Activated CD8-positive, alpha-beta memory T cell treated with anti-CD3 and anti-CD28 coated beads, Interleukin-2, amount 50 U/mL, for 4 hours (primary cell): Measurements from ENCODE around the gene SLC38A10.

Source experiments
- DNase-seq: peaks from one replicate; pipeline ENCODE4 v3.0.0-alpha.2; 2020

Gene SLC38A10

GRCh38 chr17:81295031-81295675 is at the start of gene SLC38A10:
SLC38A10 (minus strand) TSS chr17:81295307; CDS start chr17:81294921, 386 bp downstream.
- DNase-seq = peak; percentile 91

- DNase-seq = no peak
Observed at GRCh38 chr17:81342269-81343070, 47.4 kb upstream of the SLC38A10 start.

- no peak for DNase-seq
Observed at GRCh38 chr17:81341516-81342268, 46.6 kb upstream of the SLC38A10 start.

DNA sequence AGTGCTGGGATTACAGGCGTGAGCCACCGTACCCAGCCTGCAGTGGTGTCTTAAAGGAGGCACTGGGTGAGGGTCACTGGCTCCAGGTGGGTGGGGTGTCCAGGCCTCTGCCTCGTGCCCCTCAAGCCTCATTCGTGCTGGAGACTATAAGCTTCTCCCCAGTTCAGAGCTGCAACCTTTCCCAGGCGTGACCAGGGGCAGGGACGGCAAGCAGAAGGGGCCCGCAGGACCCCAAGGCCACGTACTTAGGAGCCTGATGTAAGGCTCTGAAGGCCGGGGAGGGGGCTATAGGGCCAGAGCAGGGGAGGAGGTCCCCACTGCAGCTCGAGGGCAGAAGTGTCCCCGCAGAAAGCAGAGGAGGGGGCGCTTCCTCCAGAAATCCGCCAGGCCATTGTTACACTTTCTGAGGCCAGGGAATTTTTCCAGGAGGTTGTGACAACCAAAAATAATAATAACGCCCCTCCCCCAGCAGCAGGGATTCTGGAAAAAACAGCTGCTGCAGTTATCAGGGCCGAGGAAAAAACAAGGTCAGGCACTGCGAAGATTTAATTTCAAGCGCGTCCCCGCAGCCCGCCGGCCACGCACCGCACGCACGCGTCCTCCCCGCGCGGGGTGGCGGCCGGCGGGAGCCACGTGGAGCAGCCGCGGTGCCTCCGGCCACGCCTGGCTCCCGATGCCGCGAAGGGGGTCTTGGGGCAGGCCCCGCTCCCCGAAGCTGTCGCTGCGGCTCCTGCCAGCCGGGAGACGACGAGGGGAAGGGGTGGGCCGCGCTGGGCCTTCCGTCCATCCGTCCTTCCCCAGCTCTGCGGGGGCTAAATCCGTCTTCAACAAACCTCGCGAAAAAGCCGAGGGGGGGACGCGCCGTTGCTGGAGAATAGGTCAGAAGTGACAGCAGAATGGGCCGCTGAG is 45.8 kb upstream of the SLC38A10 start:
- DNase-seq = no peak

- DNase-seq = no peak
Observed at GRCh38 chr17:81339534-81340296, 44.6 kb upstream of the SLC38A10 start.

DNA sequence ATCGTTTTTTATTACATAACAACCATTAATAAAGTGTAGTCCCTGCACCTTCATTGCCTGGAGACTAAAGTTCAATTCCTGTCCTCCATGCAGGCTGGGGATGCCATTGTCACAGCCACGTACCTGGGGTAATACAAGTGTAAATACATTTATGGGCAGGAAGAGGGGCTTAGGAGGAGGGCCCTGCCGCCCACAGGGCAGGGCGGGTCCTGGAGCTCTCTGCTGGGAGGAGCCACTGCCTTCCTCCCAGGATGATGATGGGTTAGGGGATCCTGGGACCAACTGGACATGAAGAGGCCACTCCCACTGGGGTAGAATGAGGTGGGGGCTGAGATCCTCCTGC is 44.1 kb upstream of the SLC38A10 start:
- no peak for DNase-seq

GRCh38 chr17:81338274-81339190 is 43.4 kb upstream of the SLC38A10 start:
- DNase-seq = no peak

DNA sequence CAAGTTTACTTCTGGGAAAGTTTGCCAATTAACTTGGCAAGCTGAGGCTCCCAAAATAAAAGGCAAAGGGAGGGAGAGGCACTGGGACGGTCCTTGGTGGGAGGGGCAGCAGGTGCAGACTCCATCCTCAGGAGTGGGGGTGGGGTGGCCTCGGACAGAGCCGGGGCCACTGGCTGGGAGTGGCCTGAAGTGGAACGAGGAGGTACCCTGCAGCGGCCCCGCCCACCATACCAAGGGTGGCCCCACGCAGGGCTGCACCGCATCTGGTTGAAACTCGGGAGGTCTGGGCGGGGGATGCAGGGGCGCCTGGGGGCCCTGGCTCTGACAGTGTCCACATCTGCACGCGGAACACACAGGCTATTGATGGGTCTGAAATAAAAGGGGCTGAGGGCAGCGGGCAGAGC is 42.4 kb upstream of the SLC38A10 start:
- DNase-seq = no peak

DNA sequence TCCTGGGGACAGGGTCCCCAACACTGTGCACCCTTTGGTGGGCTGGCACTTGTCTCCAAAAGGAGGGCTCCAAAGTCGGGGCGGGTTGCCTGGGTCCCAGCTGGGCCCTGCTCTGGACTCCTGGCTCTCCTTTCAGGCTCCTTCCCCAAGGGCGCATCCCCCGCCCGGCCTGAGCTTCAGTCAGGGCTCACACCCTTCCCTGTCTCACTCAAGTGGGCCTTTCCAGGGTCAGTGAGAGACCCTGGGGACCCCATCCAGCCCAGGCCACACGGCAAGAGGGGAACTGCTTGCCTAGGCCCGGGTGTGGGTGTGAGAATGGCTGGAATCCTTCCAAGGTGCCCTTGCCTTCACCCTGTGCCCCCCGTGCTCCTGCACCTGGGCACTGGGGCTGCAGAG is 41.8 kb upstream of the SLC38A10 start:
- DNase-seq = no peak

- no peak for DNase-seq
Observed at GRCh38 chr17:81336296-81336929, 41.3 kb upstream of the SLC38A10 start.

DNA sequence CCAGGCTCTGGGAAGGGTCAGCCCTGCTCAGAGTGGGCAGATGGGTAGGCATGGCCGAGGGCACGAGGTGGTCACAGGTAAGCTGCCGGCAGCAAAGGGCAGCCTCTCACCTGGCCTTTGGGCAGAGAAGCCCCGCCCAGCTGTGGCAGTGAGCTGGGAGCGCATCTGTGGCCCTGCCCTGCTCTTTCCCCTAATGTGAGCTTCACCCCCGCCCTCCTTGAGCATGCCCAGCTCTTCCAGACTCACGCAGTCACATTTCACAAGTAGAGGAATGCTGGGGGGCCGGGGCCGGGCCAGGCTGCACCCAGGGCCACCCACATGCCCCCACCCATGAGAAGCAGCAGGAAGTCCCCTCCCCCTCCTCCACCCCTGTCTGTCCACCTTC is 40.7 kb upstream of the SLC38A10 start:
- DNase-seq = no peak

- DNase-seq = no peak
Observed at GRCh38 chr17:81334987-81335772, 40.1 kb upstream of the SLC38A10 start.

- no peak for DNase-seq
Observed at GRCh38 chr17:81334391-81334901, 39.3 kb upstream of the SLC38A10 start.

DNA sequence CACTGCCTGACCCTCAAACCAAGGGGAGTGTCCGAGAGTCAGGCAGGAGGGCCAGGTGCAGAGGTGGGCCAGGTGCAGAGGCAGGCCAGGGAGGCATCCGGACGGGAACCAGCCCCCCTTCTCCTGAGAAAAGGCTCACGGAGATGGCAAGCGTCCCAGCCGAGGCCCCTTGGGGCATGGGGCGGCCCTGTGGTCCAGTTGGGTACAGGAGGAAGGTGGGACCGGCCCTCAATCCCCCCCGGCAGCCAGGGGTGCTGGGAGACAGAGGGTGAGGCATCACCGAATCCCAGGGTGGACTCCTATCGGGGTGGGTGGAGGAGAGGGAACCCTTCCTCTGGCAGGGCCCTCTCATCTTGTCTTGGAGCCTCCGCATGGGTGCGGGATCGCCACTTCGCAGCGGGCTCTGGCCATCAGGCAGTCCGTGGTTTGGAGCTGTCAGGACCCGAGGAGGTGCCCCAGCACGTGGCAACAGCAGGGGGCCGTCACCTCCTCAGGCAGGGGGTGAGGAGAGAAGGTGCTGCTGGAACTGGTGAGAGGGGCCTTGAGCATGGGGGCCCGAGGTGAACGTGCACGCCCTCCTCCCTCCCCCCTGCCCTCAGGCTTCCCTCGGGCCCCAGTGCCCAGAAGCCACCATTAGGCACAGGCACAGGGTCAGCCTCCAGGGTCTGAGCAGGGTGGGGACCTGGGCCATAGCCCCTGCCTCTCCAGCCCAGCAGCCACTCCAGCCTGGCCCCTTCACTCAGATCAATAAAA is 38.7 kb upstream of the SLC38A10 start:
- no peak for DNase-seq

- DNase-seq = no peak
Observed at GRCh38 chr17:81332914-81333528, 37.9 kb upstream of the SLC38A10 start.

DNA sequence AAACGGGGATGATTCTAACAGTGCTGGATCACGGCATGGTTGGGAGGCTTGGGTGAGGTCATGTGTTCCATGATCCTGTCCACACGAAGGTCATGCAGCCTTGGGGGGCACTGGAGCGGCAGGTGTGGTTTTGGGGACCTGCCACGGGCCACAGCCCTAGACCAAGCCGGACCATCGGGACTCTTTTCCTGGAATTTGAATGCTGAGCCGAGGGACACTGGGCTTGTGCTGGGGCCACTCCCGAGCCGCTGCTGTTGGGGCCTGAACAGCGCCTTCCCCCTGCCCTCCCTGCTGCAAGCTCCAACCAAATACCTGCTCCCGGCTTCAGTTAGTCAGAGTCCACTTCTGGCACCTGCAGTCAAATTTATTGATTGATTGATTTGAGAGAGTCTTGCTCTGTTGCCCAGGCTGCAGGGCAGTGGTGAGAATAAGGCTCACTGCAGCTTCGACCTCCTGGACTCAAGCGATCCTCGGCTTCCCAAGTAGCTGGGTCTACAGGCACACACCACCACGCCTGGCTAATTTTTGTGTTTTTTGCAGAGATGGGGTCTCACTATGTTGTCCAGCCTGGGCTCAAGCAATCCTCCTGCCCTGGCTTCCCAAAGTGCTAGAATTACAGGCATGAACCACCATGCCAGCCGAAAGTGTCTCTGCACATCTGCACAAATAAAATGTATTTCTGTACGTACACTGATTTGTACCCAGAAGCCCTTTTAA is 37.2 kb upstream of the SLC38A10 start:
- no peak for DNase-seq

GRCh38 chr17:81331527-81332043 is 36.5 kb upstream of the SLC38A10 start:
- no peak for DNase-seq
